GM06990 (cell line): ENCODE measurements around the gene VWA2.

Experiments used
- DNase-seq: peaks from one replicate; pipeline ENCODE4 v3.0.0-alpha.2; 2011; ENCODE audit not compliant: insufficient read length; ENCODE audit errors: extremely low read depth
- H3K27me3 ChIP-seq: replicated peaks from 2 replicates; pipeline ENCODE4 v1.6.0; 2011; ENCODE audit warnings: low read length; ENCODE audit not compliant: control insufficient read depth, insufficient read depth
- H3K36me3 ChIP-seq: 2 replicates; pipeline ENCODE4 v1.5.1; 2011; ENCODE audit warnings: low read length; ENCODE audit not compliant: control insufficient read depth, insufficient read depth
- H3K4me3 ChIP-seq: replicated peaks from 2 replicates; pipeline ENCODE4 v1.5.1; 2011; ENCODE audit warnings: low read depth, mild to moderate bottlenecking, control low read depth, low read length
- CTCF ChIP-seq: IDR thresholded peaks from 2 replicates; pipeline ENCODE4 v1.5.1; 2011; ENCODE audit warnings: low read length, control low read depth, mild to moderate bottlenecking, inconsistent platforms; ENCODE audit not compliant: insufficient read depth, poor library complexity, severe bottlenecking

The VWA2 gene

GRCh38 chr10:114239117-114239993 lies at the start of gene VWA2:
TSS of gene VWA2 (plus strand) at chr10:114239254. CDS start at chr10:114248714, 9,460 bp downstream.
- peak; percentile 45 for TF ChIP-seq CTCF
- peak within 1 kb of the TSS; percentile 28 for H3K4me3 ChIP-seq
- peaks cover 3% of the 10 kb centered on the region for H3K27me3 ChIP-seq
- peak; percentile 46 for DNase-seq
- H3K36me3 ChIP-seq: no peaks in the 10 kb centered on the region

GRCh38 chr10:114189700-114190099 lies 49.4 kb upstream of the VWA2 start:
- no peak for DNase-seq
- TF ChIP-seq CTCF: no peak
- no peak overlapping the region for H3K4me3 ChIP-seq
- no peaks in the 10 kb centered on the region for H3K36me3 ChIP-seq
- no peaks in the 10 kb centered on the region for H3K27me3 ChIP-seq

- Histone ChIP-seq H3K27me3 (no peaks in the 10 kb centered on the region), H3K4me3 (no peak overlapping the region), H3K36me3 (no peaks in the 10 kb centered on the region)
- peak; percentile 17 for DNase-seq
- TF ChIP-seq CTCF: no peak
Measured at GRCh38 chr10:114195079-114195478, 44.0 kb upstream of the VWA2 start.

- Histone ChIP-seq H3K4me3 (no peak overlapping the region), H3K36me3 (no peaks in the 10 kb centered on the region), H3K27me3 (no peaks in the 10 kb centered on the region)
- no peak for DNase-seq
- no peak for TF ChIP-seq CTCF
Measured at GRCh38 chr10:114199239-114199638, 39.8 kb upstream of the VWA2 start.

- no peaks in the 10 kb centered on the region for H3K27me3 ChIP-seq
- TF ChIP-seq CTCF: no peak
- H3K36me3 ChIP-seq: no peaks in the 10 kb centered on the region
- DNase-seq: no peak
- no peak overlapping the region for H3K4me3 ChIP-seq
Measured at GRCh38 chr10:114202812-114203211, 36.2 kb upstream of the VWA2 start.
